DOHH2 (cell line): ENCODE data around the gene MAP1LC3A.

ENCODE experiments used
- H3F3A ChIP-seq: fragments of 200-600 bp; sonication (generic), shearing (Covaris generic); 2 replicates; pipeline ENCODE4 v1.6.0; 2016; ENCODE audit warnings: antibody characterized with exemption, mild to moderate bottlenecking; ENCODE audit not compliant: control insufficient read depth, insufficient read depth
- H3K27ac ChIP-seq: fragments of 200-600 bp; sonication (generic); 2 replicates; pipeline ENCODE4 v1.5.1; 2014; ENCODE audit warnings: low read depth, mild to moderate bottlenecking, low read length, moderate library complexity
- H3K27me3 ChIP-seq: fragments of 200-600 bp; sonication (generic); 2 replicates; pipeline ENCODE4 v1.6.1; 2014; ENCODE audit warnings: mild to moderate bottlenecking, low read length, mixed read lengths; ENCODE audit not compliant: control insufficient read depth
- H3K36me3 ChIP-seq: fragments of 200-600 bp; sonication (generic); 2 replicates; pipeline ENCODE4 v1.6.1; 2014; ENCODE audit warnings: mild to moderate bottlenecking, low read length, moderate library complexity, mixed read lengths; ENCODE audit not compliant: control insufficient read depth
- H3K4me1 ChIP-seq: fragments of 200-600 bp; sonication (generic); 2 replicates; pipeline ENCODE4 v1.6.1; 2014; ENCODE audit warnings: mild to moderate bottlenecking, low read length, mixed read lengths; ENCODE audit not compliant: control insufficient read depth
- H3K4me2 ChIP-seq: fragments of 200-600 bp; sonication (generic); 2 replicates; pipeline ENCODE4 v1.6.0; 2014; ENCODE audit warnings: mild to moderate bottlenecking, low read length, moderate library complexity
- H3K4me3 ChIP-seq: fragments of 200-600 bp; sonication (generic); 2 replicates; pipeline ENCODE4 v1.5.1; 2014; ENCODE audit warnings: mild to moderate bottlenecking, low read length, mixed read lengths
- H3K79me2 ChIP-seq: fragments of 200-600 bp; sonication (generic); 2 replicates; pipeline ENCODE4 v1.6.1; 2014; ENCODE audit warnings: mild to moderate bottlenecking, low read length, mixed read lengths; ENCODE audit not compliant: control insufficient read depth
- H3K9me2 ChIP-seq: fragments of 200-600 bp; sonication (generic); replicated peaks from 2 replicates; pipeline ENCODE4 v1.6.1; 2014; ENCODE audit warnings: mild to moderate bottlenecking, low read length, mixed read lengths; ENCODE audit not compliant: control insufficient read depth
- H3K9me3 ChIP-seq: fragments of 200-600 bp; sonication (generic); 2 replicates; pipeline ENCODE4 v1.6.1; 2014; ENCODE audit warnings: antibody characterized with exemption, low read length, mixed read lengths; ENCODE audit not compliant: control insufficient read depth, insufficient read depth
- H4K20me1 ChIP-seq: fragments of 200-600 bp; sonication (generic); 2 replicates; pipeline ENCODE4 v1.6.0; 2014; ENCODE audit warnings: low read depth, mild to moderate bottlenecking, antibody characterized with exemption, low read length, moderate library complexity; ENCODE audit not compliant: control insufficient read depth, insufficient read depth
- EZH2phosphoT487 ChIP-seq: fragments of 200-600 bp; sonication (generic); IDR thresholded peaks from 2 replicates; pipeline ENCODE4 v1.6.1; 2017; ENCODE audit warnings: borderline replicate concordance, mild to moderate bottlenecking, antibody characterized with exemption, low read length, moderate library complexity, mixed read lengths
- TF ChIP-seq, protein P1 (sequence below): fragments of 200-600 bp; sonication (generic); IDR thresholded peaks from one replicate; pipeline ENCODE4 v1.5.1; 2014; ENCODE audit warnings: antibody characterized with exemption, mild to moderate bottlenecking, low read depth, low read length; ENCODE audit not compliant: poor library complexity, severe bottlenecking

Gene MAP1LC3A

DNA sequence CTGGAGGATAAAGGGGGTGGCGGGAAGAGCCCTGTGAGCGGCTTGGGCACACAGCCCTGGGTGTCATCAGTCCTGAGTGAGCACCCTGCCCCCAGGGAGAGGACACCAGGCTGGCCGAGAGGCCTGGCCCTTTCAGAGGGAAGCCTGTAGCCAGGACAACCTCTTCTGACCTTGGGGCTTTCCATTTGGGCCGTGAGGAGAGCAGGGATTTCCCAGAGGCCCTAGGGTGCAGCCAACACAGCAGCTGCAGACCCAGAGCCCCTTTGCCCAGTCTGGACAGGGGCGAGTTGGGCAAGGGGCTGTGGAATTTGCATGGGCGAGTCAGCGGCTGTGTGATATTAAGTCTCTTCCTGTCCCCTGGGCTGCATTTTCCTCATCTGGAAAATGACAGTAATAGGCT is 6.3 kb downstream of the MAP1LC3A start:
- Histone ChIP-seq H3K9me2 (no peaks in the 10 kb centered on the region), H3K27me3 (no peaks in the 10 kb centered on the region), H3K4me2 (no peak overlapping the region), H3K4me3 (no peak overlapping the region), H3K4me1 (0 out of 2 replicates have a peak, but pooled peaks cover 4% of the 10 kb centered on the region), H3K27ac (no peak overlapping the region), H4K20me1 (no peaks in the 10 kb centered on the region), H3F3A (no peaks in the 10 kb centered on the region; the same call in 1 of the 2 replicates), H3K9me3 (no peaks in the 10 kb centered on the region), H3K36me3 (no peaks in the 10 kb centered on the region), H3K79me2 (no peaks in the 10 kb centered on the region)
- TF ChIP-seq EZH2phosphoT487 = no peak
- TF ChIP-seq, protein P1, sequence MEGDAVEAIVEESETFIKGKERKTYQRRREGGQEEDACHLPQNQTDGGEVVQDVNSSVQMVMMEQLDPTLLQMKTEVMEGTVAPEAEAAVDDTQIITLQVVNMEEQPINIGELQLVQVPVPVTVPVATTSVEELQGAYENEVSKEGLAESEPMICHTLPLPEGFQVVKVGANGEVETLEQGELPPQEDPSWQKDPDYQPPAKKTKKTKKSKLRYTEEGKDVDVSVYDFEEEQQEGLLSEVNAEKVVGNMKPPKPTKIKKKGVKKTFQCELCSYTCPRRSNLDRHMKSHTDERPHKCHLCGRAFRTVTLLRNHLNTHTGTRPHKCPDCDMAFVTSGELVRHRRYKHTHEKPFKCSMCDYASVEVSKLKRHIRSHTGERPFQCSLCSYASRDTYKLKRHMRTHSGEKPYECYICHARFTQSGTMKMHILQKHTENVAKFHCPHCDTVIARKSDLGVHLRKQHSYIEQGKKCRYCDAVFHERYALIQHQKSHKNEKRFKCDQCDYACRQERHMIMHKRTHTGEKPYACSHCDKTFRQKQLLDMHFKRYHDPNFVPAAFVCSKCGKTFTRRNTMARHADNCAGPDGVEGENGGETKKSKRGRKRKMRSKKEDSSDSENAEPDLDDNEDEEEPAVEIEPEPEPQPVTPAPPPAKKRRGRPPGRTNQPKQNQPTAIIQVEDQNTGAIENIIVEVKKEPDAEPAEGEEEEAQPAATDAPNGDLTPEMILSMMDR = no peak

- no peaks in the 10 kb centered on the region for H3K9me2 ChIP-seq
- no peaks in the 10 kb centered on the region for H3K27me3 ChIP-seq
- no peaks in the 10 kb centered on the region for H3K9me3 ChIP-seq
- H3F3A ChIP-seq = no peaks in the 10 kb centered on the region; the same call in 1 of the 2 replicates
- no peak overlapping the region for H3K4me3 ChIP-seq
- no peaks in the 10 kb centered on the region for H3K79me2 ChIP-seq
- TF ChIP-seq EZH2phosphoT487 = no peak
- TF ChIP-seq, protein P1 = no peak
- H3K4me2 ChIP-seq = no peak overlapping the region
- no peak overlapping the region for H3K27ac ChIP-seq
- peaks cover 2% of the 10 kb centered on the region; the same call in 1 of the 2 replicates for H3K36me3 ChIP-seq
- H3K4me1 ChIP-seq = peaks cover 7% of the 10 kb centered on the region; the same call in 1 of the 2 replicates
- H4K20me1 ChIP-seq = no peaks in the 10 kb centered on the region
Measured at GRCh38 chr20:34566978-34567891, 8.7 kb downstream of the MAP1LC3A start.

- H3K27ac ChIP-seq = no peak overlapping the region
- peaks cover 2% of the 10 kb centered on the region; the same call in 1 of the 2 replicates for H3K36me3 ChIP-seq
- no peaks in the 10 kb centered on the region for H3K9me3 ChIP-seq
- H3K4me1 ChIP-seq = peaks cover 7% of the 10 kb centered on the region; the same call in 1 of the 2 replicates
- no peak overlapping the region for H3K4me3 ChIP-seq
- H3K79me2 ChIP-seq = no peaks in the 10 kb centered on the region
- TF ChIP-seq, protein P1 = no peak
- no peak for TF ChIP-seq EZH2phosphoT487
- H4K20me1 ChIP-seq = no peaks in the 10 kb centered on the region
- H3K9me2 ChIP-seq = no peaks in the 10 kb centered on the region
- no peak overlapping the region for H3K4me2 ChIP-seq
- no peaks in the 10 kb centered on the region; the same call in 1 of the 2 replicates for H3F3A ChIP-seq
- no peaks in the 10 kb centered on the region for H3K27me3 ChIP-seq
Measured at GRCh38 chr20:34567892-34568865, 9.7 kb downstream of the MAP1LC3A start.
